ENCODE data around the gene TEX36. TPM values are rescaled to one million over a fixed set of nuclear protein-coding genes. Genes with fewer than 3 reads are reported as not detected.
A peak's percentile ranks its signal among the peaks of the same experiment; 100 is the strongest.
"Not testable (repeated sequence)": the region's sequence is repeated elsewhere in the genome, so short reads cannot be mapped to it uniquely, and the experiment has no call there.

The TEX36 gene
- total RNA-seq, 1 donor from 2014 or later, result not detected

DNA sequence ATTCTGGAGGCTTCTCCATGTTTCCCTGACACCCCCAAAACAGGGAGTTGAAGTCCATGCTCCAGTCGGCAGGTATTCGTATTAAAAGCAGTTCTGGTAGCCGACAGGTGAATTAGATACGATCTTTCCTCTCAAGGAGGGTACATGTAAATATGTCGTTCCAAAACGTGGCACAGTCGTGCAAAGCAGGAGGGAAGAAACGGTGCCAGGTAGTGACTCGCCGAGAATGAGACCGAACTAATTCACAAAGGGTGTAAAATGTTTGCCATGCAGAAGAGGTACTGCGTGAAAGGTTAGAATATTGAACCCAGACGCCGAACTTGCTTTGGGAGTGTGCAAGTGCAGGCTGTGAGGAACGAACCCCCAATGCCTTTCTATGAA, 37.0 kb upstream of the TEX36 start:
- DNase-seq (ENCODE audit: low spot score), result no peak
- Mint-ChIP-seq H3K9me3 (ENCODE audit: unreplicated experiment) (no peaks in the 10 kb centered on the region), H3K36me3 (ENCODE audit: low read depth, unreplicated experiment) (peaks cover 7% of the 10 kb centered on the region), H3K27ac (ENCODE audit: unreplicated experiment) (peak overlapping the region; percentile 72), H3K4me1 (ENCODE audit: unreplicated experiment) (peaks cover 4% of the 10 kb centered on the region), H3K27me3 (ENCODE audit: unreplicated experiment) (peaks cover 2% of the 10 kb centered on the region), H3K4me3 (ENCODE audit: unreplicated experiment) (peak overlapping the region; percentile 97)
- no peak for TF ChIP-seq CTCF (IDR thresholded peaks at IDR 0.05; ENCODE audit: unreplicated experiment)

DNA sequence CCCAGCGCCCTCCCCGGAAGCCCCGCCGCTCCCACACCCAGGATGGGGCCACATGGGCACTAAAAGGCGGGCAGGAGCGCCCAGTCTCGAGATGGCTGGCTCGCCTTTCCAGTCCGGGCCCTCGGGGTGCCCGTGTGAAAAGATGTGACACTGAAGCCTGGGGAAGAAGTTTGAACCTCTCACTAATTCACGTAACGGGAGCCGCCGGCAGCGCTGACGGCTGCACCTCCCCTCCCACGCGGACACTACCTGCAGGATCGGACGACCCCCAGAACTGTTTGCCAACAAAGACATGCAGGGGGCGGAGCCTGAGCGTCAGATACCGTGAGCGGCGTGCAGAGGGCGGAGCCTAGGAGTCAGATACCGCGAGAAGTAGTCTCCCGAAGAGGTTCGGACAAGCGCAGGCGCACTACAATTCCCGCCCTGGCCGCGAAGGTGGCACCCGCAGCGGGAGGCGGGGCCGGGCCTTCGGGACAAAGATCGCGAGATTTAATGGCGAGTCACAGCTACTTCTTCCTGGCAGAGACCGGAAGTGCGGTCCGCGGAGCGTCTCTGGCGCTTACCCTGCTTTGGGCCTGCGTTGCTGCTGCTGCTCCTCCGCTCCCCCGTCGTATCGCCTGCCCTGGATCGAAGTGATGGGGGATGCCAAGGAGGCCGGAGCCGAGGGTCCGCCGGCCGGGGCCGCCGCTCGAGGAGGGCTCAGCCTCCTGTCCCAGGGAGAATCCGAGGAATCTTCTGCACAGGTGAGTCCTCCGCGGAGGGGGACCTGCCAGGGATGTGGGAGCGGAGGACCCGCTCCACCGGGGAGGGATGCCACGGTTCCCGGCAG, 36.4 kb upstream of the TEX36 start, which contains the start of gene EDRF1:
EDRF1 (plus strand) TSS at position 537 of the 829 bp plus-strand sequence; CDS start at position 636, 99 bp downstream.
- peak within 1 kb of the TSS; percentile 72 for H3K27ac Mint-ChIP-seq (ENCODE audit: unreplicated experiment)
- no peak for TF ChIP-seq CTCF (IDR thresholded peaks at IDR 0.05; ENCODE audit: unreplicated experiment)
- H3K36me3 Mint-ChIP-seq (ENCODE audit: low read depth, unreplicated experiment), result peaks cover under 1% of the 10 kb centered on the region
- no peaks in the 10 kb centered on the region for H3K9me3 Mint-ChIP-seq (ENCODE audit: unreplicated experiment)
- peak; percentile 99 for DNase-seq (ENCODE audit: low spot score)
- peak within 1 kb of the TSS; percentile 97 for H3K4me3 Mint-ChIP-seq (ENCODE audit: unreplicated experiment)
- H3K4me1 Mint-ChIP-seq (ENCODE audit: unreplicated experiment), result peaks cover 4% of the 10 kb centered on the region
- H3K27me3 Mint-ChIP-seq (ENCODE audit: unreplicated experiment), result peaks cover 2% of the 10 kb centered on the region

DNA sequence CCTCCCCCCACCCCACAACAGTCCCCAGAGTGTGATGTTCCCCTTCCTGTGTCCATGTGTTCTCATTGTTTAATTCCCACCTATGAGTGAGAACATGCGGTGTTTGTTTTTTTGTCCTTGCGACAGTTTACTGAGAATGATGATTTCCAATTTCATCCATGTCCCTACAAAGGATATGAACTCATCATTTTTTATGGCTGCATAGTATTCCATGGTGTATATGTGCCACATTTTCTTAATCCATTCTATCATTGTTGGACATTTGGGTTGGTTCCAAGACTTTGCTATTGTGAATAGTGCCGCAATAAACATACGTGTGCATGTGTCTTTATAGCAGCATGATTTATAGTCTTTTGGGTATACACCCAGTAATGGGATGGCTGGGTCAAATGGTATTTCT, 31.8 kb upstream of the TEX36 start:
- H3K36me3 Mint-ChIP-seq (ENCODE audit: low read depth, unreplicated experiment); H3K27me3 Mint-ChIP-seq (ENCODE audit: unreplicated experiment); H3K4me1 Mint-ChIP-seq (ENCODE audit: unreplicated experiment); H3K27ac Mint-ChIP-seq (ENCODE audit: unreplicated experiment); H3K9me3 Mint-ChIP-seq (ENCODE audit: unreplicated experiment); DNase-seq (ENCODE audit: low spot score); H3K4me3 Mint-ChIP-seq (ENCODE audit: unreplicated experiment): not testable (repeated sequence)

DNA sequence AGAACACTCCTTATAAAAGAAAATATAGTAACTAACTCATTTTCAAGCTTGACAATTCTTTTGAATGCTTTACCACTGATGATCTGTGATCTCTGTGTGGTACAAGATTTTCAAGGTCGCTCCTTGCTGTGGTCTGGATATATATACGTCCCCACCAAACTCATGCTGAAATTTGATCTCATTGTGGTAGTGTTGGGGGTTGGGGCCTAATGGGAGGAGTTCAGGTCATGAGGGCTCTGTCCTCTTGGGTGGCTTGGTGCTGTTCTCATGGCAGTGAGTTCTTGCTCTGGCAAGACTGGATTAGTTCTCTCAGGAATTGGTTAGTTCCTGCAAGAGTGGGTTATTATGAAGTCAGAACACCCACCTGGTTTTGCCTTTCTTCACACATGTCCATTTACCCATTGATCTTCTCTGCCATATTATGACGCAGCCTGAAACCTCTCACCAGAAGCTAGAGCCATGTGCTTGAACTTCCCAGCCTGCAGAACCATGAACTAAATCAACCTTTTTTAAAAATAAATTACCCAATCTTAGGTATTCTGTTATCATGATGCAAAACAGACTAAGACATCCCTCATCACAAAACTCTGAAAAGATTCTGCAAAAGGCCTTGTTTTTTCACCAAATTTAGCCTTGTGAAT, 28.3 kb upstream of the TEX36 start:
- no peak overlapping the region for H3K4me3 Mint-ChIP-seq (ENCODE audit: unreplicated experiment)
- H3K4me1 Mint-ChIP-seq (ENCODE audit: unreplicated experiment), result no peaks in the 10 kb centered on the region
- no peak overlapping the region for H3K27ac Mint-ChIP-seq (ENCODE audit: unreplicated experiment)
- H3K36me3 Mint-ChIP-seq (ENCODE audit: low read depth, unreplicated experiment), result no peaks in the 10 kb centered on the region
- no peak for TF ChIP-seq CTCF (IDR thresholded peaks at IDR 0.05; ENCODE audit: unreplicated experiment)
- H3K9me3 Mint-ChIP-seq (ENCODE audit: unreplicated experiment), result no peaks in the 10 kb centered on the region
- no peaks in the 10 kb centered on the region for H3K27me3 Mint-ChIP-seq (ENCODE audit: unreplicated experiment)
- no peak for DNase-seq (ENCODE audit: low spot score)

DNA sequence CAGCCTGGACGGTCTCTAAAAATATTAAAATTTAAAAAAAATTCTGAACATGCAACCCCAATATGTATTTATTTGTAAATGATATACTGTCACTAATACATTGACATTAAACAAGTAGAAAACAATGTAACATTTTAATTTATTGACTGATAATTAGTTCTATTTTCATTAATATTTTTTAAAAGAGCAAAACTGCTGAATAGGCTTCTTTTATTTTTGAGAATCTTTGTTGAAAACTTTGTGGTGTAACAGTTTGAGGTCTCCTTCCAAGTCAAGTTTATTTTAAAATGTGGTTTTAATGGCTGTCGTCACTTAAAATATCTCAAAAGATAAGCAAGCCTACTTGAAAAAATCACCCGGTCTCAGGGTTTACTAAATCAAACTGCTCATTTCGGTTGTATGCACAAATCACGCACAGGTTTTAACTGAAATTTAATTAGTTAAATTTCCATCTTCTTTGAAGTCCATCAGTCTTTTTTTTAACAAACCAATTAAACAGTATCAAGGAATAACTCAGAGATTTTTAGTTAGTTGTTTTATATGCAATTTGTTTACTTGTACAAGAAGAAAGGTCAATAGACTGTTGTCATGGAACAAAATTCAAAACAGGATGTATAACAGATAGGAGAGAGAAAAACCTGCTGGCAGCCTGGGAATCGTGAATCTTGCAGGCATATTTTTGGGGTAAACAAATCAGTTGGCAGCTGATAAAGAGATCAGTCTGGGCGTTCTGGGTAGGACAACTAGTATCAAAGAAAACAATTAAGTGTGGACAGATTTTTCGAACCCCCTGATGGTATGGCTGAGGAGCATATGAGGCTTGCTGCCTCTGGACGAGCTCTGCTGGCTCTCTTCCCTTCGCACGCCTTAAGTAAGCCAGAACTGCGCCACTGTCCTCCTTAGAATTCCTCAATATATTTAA, 26.9 kb upstream of the TEX36 start:
- Mint-ChIP-seq H3K4me1 (ENCODE audit: unreplicated experiment) (peaks cover 3% of the 10 kb centered on the region), H3K9me3 (ENCODE audit: unreplicated experiment) (no peaks in the 10 kb centered on the region), H3K36me3 (ENCODE audit: low read depth, unreplicated experiment) (no peaks in the 10 kb centered on the region), H3K27me3 (ENCODE audit: unreplicated experiment) (no peaks in the 10 kb centered on the region), H3K27ac (ENCODE audit: unreplicated experiment) (peak overlapping the region; percentile 49), H3K4me3 (ENCODE audit: unreplicated experiment) (no peak overlapping the region)
- no peak for TF ChIP-seq CTCF (IDR thresholded peaks at IDR 0.05; ENCODE audit: unreplicated experiment)
- DNase-seq (ENCODE audit: low spot score), result no peak

Measured in endothelial cell (in vitro differentiated cells).